NCI-H2107 treated with DMSO at 0.1 percent for 48 hours (cell line): ENCODE data around the gene PPM1H.

ENCODE experiments used
- DNase-seq: peaks from one replicate; lab custom pipeline; 2025; ENCODE audit not compliant: unreplicated experiment; lab: John Stamatoyannopoulos, UW

PPM1H gene

GRCh38 chr12:62625228-62625627 lies 309.7 kb downstream of the PPM1H start:
- peak; percentile 53 for DNase-seq

GRCh38 chr12:62622177-62622576 lies 312.8 kb downstream of the PPM1H start:
- DNase-seq = no peak

- peak; percentile 91 for DNase-seq
Observed at GRCh38 chr12:62621101-62621638, 313.8 kb downstream of the PPM1H start.

GRCh38 chr12:62618930-62619329 lies 316.0 kb downstream of the PPM1H start:
- DNase-seq = no peak

- DNase-seq = no peak
Observed at GRCh38 chr12:62618319-62618718, 316.6 kb downstream of the PPM1H start.

- DNase-seq = no peak
Observed at GRCh38 chr12:62613081-62613480, 321.9 kb downstream of the PPM1H start.

- DNase-seq = no peak
Observed at GRCh38 chr12:62606654-62607053, 328.3 kb downstream of the PPM1H start.

- DNase-seq = peak; percentile 47
Observed at GRCh38 chr12:62605981-62606380, 329.0 kb downstream of the PPM1H start.

GRCh38 chr12:62604871-62605270 lies 330.1 kb downstream of the PPM1H start:
- DNase-seq = no peak

- DNase-seq = no peak
Observed at GRCh38 chr12:62604373-62604772, 330.6 kb downstream of the PPM1H start.

GRCh38 chr12:62603811-62604098 lies 331.2 kb downstream of the PPM1H start:
- no peak for DNase-seq

- DNase-seq = peak; percentile 71
Observed at GRCh38 chr12:62603061-62603810, 331.7 kb downstream of the PPM1H start.

GRCh38 chr12:62602255-62603060 lies 332.5 kb downstream of the PPM1H start:
- peak; percentile 86 for DNase-seq

GRCh38 chr12:62601765-62602164 lies 333.2 kb downstream of the PPM1H start:
- DNase-seq = no peak

- no peak for DNase-seq
Observed at GRCh38 chr12:62599854-62600437, 335.0 kb downstream of the PPM1H start.

GRCh38 chr12:62598846-62599245 lies 336.1 kb downstream of the PPM1H start:
- DNase-seq = no peak

- DNase-seq = no peak
Observed at GRCh38 chr12:62597253-62597652, 337.7 kb downstream of the PPM1H start.
